D721Med (cell line): ENCODE data around the gene CASTOR1.

Experiments used
- DNase-seq: peaks from one replicate; pipeline ENCODE4 v3.0.0; 2011; ENCODE audit warnings: low spot score; ENCODE audit not compliant: insufficient read length
- FAIRE-seq: peaks from 2 replicates; lab custom pipeline; 2011; peaks lifted over from hg19 to GRCh38; lab: Jason Lieb, UNC
- CTCF ChIP-seq: IDR thresholded peaks from 2 replicates; pipeline ENCODE4 v1.5.1; 2012; ENCODE audit warnings: mild to moderate bottlenecking, control low read depth; ENCODE audit not compliant: insufficient read depth; ENCODE audit errors: missing control alignments

CASTOR1 gene

GRCh38 chr22:30287648-30288418, 1.5 kb downstream of the CASTOR1 start:
- no peak for FAIRE-seq
- no peak for DNase-seq
- TF ChIP-seq CTCF: peak; percentile 90

- DNase-seq: peak; percentile 42
- FAIRE-seq: no peak
- TF ChIP-seq CTCF: peak; percentile 64
Measured at GRCh38 chr22:30286813-30287647, 2.3 kb downstream of the CASTOR1 start.

GRCh38 chr22:30286331-30286730, 3.0 kb downstream of the CASTOR1 start:
- DNase-seq (no peak), FAIRE-seq (no peak)
- no peak for TF ChIP-seq CTCF

- FAIRE-seq (no peak), DNase-seq (no peak)
- TF ChIP-seq CTCF: no peak
Measured at GRCh38 chr22:30285846-30286200, 3.5 kb downstream of the CASTOR1 start.

GRCh38 chr22:30285176-30285845, 4.0 kb downstream of the CASTOR1 start:
- no peak for TF ChIP-seq CTCF
- FAIRE-seq (no peak), DNase-seq (no peak)

GRCh38 chr22:30284666-30285065, 4.6 kb downstream of the CASTOR1 start:
- no peak for FAIRE-seq
- no peak for TF ChIP-seq CTCF

More at GRCh38 chr22:30284666-30285065, 4.6 kb downstream of the CASTOR1 start:
- no peak for DNase-seq
